Kidney (tissue), 14 donors: ENCODE results near the gene GART. TPM values are rescaled to one million over a fixed set of nuclear protein-coding genes. Genes with fewer than 3 reads are reported as not detected.

Experiments used
- DNase-seq, 5 donors: peaks; one replicate each; pipeline ENCODE4 v3.0.0-alpha.2; 2013 to 2020
- FAIRE-seq: peaks from 2 replicates; lab custom pipeline; 2012; peaks lifted over from hg19 to GRCh38; lab: Jason Lieb, UNC
- H3K27ac ChIP-seq, 2 donors: one replicate each; pipeline ENCODE4 v1.7.0; 2013; ENCODE audit warnings: low read depth in 2 of 2, low read length in 2 of 2, inconsistent platforms in 1 of 2
- H3K27me3 ChIP-seq: one replicate; pipeline ENCODE4 v1.7.1; 2013; ENCODE audit warnings: low read length, inconsistent platforms; ENCODE audit not compliant: control insufficient read depth, insufficient read depth
- H3K36me3 ChIP-seq, 3 donors: one replicate each; pipeline versions ENCODE4 v1.7.0 to v1.7.1; 2013; ENCODE audit warnings: low read length in 3 of 3, control low read depth in 1 of 3, inconsistent platforms in 1 of 3; ENCODE audit not compliant: insufficient read depth in 3 of 3, control insufficient read depth in 2 of 3
- H3K4me1 ChIP-seq, 3 donors: one replicate each; pipeline versions ENCODE4 v1.7.0 to v1.7.1; 2013; ENCODE audit warnings: low read length in 3 of 3, inconsistent platforms in 1 of 3, low read depth in 1 of 3; ENCODE audit not compliant: control insufficient read depth in 2 of 3, insufficient read depth in 2 of 3
- H3K4me3 ChIP-seq, 3 donors: one replicate each; pipeline versions ENCODE4 v1.7.0 to v1.8.1; 2013; ENCODE audit warnings: low read length in 3 of 3, control low read depth in 1 of 3, inconsistent platforms in 1 of 3
- H3K9ac ChIP-seq, 3 donors: one replicate each; pipeline versions ENCODE4 v1.7.0 to v1.7.1; 2013; ENCODE audit warnings: low read length in 3 of 3, control low read depth in 1 of 3, inconsistent platforms in 1 of 3
- H3K9me3 ChIP-seq, 3 donors: one replicate each; pipeline versions ENCODE4 v1.7.0 to v1.7.1; 2013; ENCODE audit warnings: low read length in 3 of 3, control low read depth in 1 of 3, inconsistent platforms in 1 of 3; ENCODE audit not compliant: control insufficient read depth in 2 of 3, insufficient read depth in 1 of 3
- CTCF ChIP-seq: IDR thresholded peaks from 3 replicates; pipeline ENCODE4 v1.5.1; 2012; ENCODE audit warnings: mild to moderate bottlenecking, moderate library complexity, borderline replicate concordance; ENCODE audit not compliant: insufficient read depth; ENCODE audit errors: extremely low read depth
- intact Hi-C: fragments of 100-400 bp; cut with DNase I; formaldehyde crosslinking; loops from one replicate; pipeline ENCODE4 v1.11.1; 2022
- polyA plus RNA-seq: library from polyadenylated mRNA; stranded (reverse); fragments of 350-450 nt; fragmentation: Illumina TruSeq; extraction: RNeasy Lipid Tissue Mini Kit (QIAGEN cat#74804); gene quantifications from one replicate; pipeline ENCODE4 v1.2.3, GENCODE V29; 2014; ENCODE audit warnings: low read depth, low replicate concordance; ENCODE audit not compliant: insufficient read depth
- total RNA-seq: library from RNA; stranded (reverse); fragmentation: NEBNext Ultra II Directional; extraction: Animal tissue kit (Norgen Biotek cat#: 25700); gene quantifications from one replicate; pipeline ENCODE4 v1.2.1, GENCODE V29; 2021
- donor health status: control.
- donor health status: control.
- donor health status: control.
- donor health status: control.
- donor health status: control.
- donor health status: DM: yes; HTN: yes; CAD: no.
- donor health status: Normal renal cell carcinoma (clear cell type).

The GART gene
- total and polyA plus RNA-seq, 2 donors from 2014 or later = 17.5 to 60.9 TPM

- Histone ChIP-seq H3K27me3 (no peaks in the 10 kb centered on the region), H3K9ac (no peak overlapping the region), H3K9me3 (no peaks in the 10 kb centered on the region), H3K4me1 (peaks cover 0 to 3% (median 0%) of the 10 kb centered on the region in 3 donors), H3K36me3 (no peaks in the 10 kb centered on the region), H3K4me3 (no peak overlapping the region), H3K27ac (no peak overlapping the region)
- DNase-seq (no peak), FAIRE-seq (no peak)
- intact Hi-C loops = no loop called here
- no peak for TF ChIP-seq CTCF
Measured at GRCh38 chr21:33488936-33489335, 53.0 kb downstream of the GART start.

- intact Hi-C loops = no loop called here
- FAIRE-seq = no peak
Measured at GRCh38 chr21:33487996-33488395, 53.9 kb downstream of the GART start.

GRCh38 chr21:33481314-33481943 is 60.5 kb downstream of the GART start:
- no peak for FAIRE-seq
- DNase-seq = no peak
- no peak overlapping the region for H3K4me3 ChIP-seq
- H3K27me3 ChIP-seq = no peaks in the 10 kb centered on the region
- no peak overlapping the region for H3K9ac ChIP-seq
- no peak overlapping the region for H3K27ac ChIP-seq
- TF ChIP-seq CTCF = no peak
- intact Hi-C loops = no loop called here
- no peaks in the 10 kb centered on the region for H3K4me1 ChIP-seq
- H3K36me3 ChIP-seq = no peaks in the 10 kb centered on the region
- no peaks in the 10 kb centered on the region for H3K9me3 ChIP-seq

More at GRCh38 chr21:33487996-33488395, 53.9 kb downstream of the GART start:
- Histone ChIP-seq H3K27ac (no peak overlapping the region), H3K9me3 (no peaks in the 10 kb centered on the region), H3K36me3 (no peaks in the 10 kb centered on the region), H3K4me1 (peaks cover 0 to 3% (median 0%) of the 10 kb centered on the region in 3 donors), H3K9ac (no peak overlapping the region), H3K27me3 (no peaks in the 10 kb centered on the region), H3K4me3 (no peak overlapping the region)
- no peak for TF ChIP-seq CTCF
- no peak for DNase-seq
